Mesendoderm (in vitro differentiated cells): ENCODE measurements around the gene BORCS5.

Experiments
- DNase-seq: peaks from one replicate; pipeline ENCODE4 v3.0.0; 2013
- H2AK5ac ChIP-seq: 2 replicates; pipeline ENCODE4 v1.6.1; 2013; ENCODE audit warnings: low read length, inconsistent platforms
- H2BK120ac ChIP-seq: 2 replicates; pipeline ENCODE4 v1.6.1; 2013; ENCODE audit warnings: low read depth, mild to moderate bottlenecking, low read length, moderate library complexity, mixed read lengths
- H2BK15ac ChIP-seq: replicated peaks from 2 replicates; pipeline ENCODE4 v1.6.1; 2013; ENCODE audit warnings: low read depth, mild to moderate bottlenecking, moderate library complexity
- H2BK5ac ChIP-seq: 2 replicates; pipeline ENCODE4 v1.6.1; 2013; ENCODE audit warnings: low read length, inconsistent platforms
- H3K18ac ChIP-seq: 2 replicates; pipeline ENCODE4 v1.6.1; 2013; ENCODE audit warnings: mild to moderate bottlenecking, low read length, mixed read lengths
- H3K23ac ChIP-seq: one replicate; pipeline ENCODE4 v1.6.1; 2013; ENCODE audit warnings: low read length
- H3K27ac ChIP-seq: 2 replicates; pipeline ENCODE4 v1.5.1; 2013; ENCODE audit warnings: low read depth, mild to moderate bottlenecking, inconsistent platforms, low read length, moderate library complexity
- H3K27me3 ChIP-seq: 2 replicates; pipeline ENCODE4 v1.6.1; 2013; ENCODE audit warnings: low read length, control low read depth, mild to moderate bottlenecking, inconsistent platforms; ENCODE audit not compliant: insufficient read depth, poor library complexity
- H3K36me3 ChIP-seq: 2 replicates; pipeline ENCODE4 v1.6.1; 2013; ENCODE audit warnings: low read length, inconsistent platforms; ENCODE audit not compliant: control insufficient read depth, insufficient read depth
- H3K4ac ChIP-seq: one replicate; pipeline ENCODE4 v1.6.1; 2013; ENCODE audit warnings: low read depth, mild to moderate bottlenecking, low read length, moderate library complexity
- H3K4me1 ChIP-seq: 2 replicates; pipeline ENCODE4 v1.6.1; 2013; ENCODE audit warnings: low read depth, low read length, inconsistent platforms; ENCODE audit not compliant: control insufficient read depth
- H3K4me2 ChIP-seq: 2 replicates; pipeline ENCODE4 v1.6.1; 2013; ENCODE audit warnings: low read length
- H3K4me3 ChIP-seq: 2 replicates; pipeline ENCODE4 v1.5.1; 2013; ENCODE audit warnings: mild to moderate bottlenecking, low read length
- H3K56ac ChIP-seq: one replicate; pipeline ENCODE4 v1.6.1; 2013; ENCODE audit warnings: low read length
- H3K79me1 ChIP-seq: 2 replicates; pipeline ENCODE4 v1.6.1; 2013; ENCODE audit warnings: low read length, inconsistent platforms
- H3K79me2 ChIP-seq: 2 replicates; pipeline ENCODE4 v1.6.1; 2013; ENCODE audit warnings: mild to moderate bottlenecking, low read length; ENCODE audit not compliant: control insufficient read depth, insufficient read depth
- H3K9ac ChIP-seq: 2 replicates; pipeline ENCODE4 v1.6.1; 2013; ENCODE audit warnings: low read length, inconsistent platforms
- H4K5ac ChIP-seq: one replicate; pipeline ENCODE4 v1.6.1; 2013; ENCODE audit warnings: low read length
- H4K8ac ChIP-seq: one replicate; pipeline ENCODE4 v1.6.1; 2013; ENCODE audit warnings: low read depth, mild to moderate bottlenecking, control low read depth, low read length, moderate library complexity
- WGBS: extraction: QIAGEN DNeasy Blood & Tissue Kit; methylation state at CpG from one replicate; pipeline ENCODE4 v1.1.7; 2013; ENCODE audit warnings: low lambda C conversion rate, missing lambda C conversion rate; ENCODE audit not compliant: insufficient coverage; ENCODE audit errors: extremely low coverage; 5-methylcytosine and 5-hydroxymethylcytosine counted together

Gene BORCS5

GRCh38 chr12:12518919-12519318, 162.0 kb downstream of the BORCS5 start:
- H3K4me2 ChIP-seq = no peak overlapping the region
- no peak overlapping the region for H3K27ac ChIP-seq
- peaks cover 3% of the 10 kb centered on the region for H3K4me1 ChIP-seq
- no CpG with 5 or more reads among the region's 4 CpGs for WGBS
- no peak overlapping the region for H2BK15ac ChIP-seq
- no peak for DNase-seq
- no peak overlapping the region for H4K5ac ChIP-seq
- H2BK120ac ChIP-seq = no peak overlapping the region
- no peak overlapping the region for H3K4ac ChIP-seq
- H3K79me1 ChIP-seq = peaks cover 4% of the 10 kb centered on the region
- H3K4me3 ChIP-seq = no peak overlapping the region
- H3K79me2 ChIP-seq = no peaks in the 10 kb centered on the region
- H3K18ac ChIP-seq = no peak overlapping the region
- H2AK5ac ChIP-seq = no peak overlapping the region
- no peak overlapping the region for H2BK5ac ChIP-seq
- no peaks in the 10 kb centered on the region for H3K36me3 ChIP-seq
- H3K27me3 ChIP-seq = no peaks in the 10 kb centered on the region
- no peak overlapping the region for H3K9ac ChIP-seq
- H3K23ac ChIP-seq = no peak overlapping the region
- H3K56ac ChIP-seq = no peak overlapping the region
- H4K8ac ChIP-seq = no peak overlapping the region
